ENCODE results near the gene CASP8AP2.
"Not testable (repeated sequence)": the region's sequence is repeated elsewhere in the genome, so short reads cannot be mapped to it uniquely, and the experiment has no call there.

Gene CASP8AP2

GRCh38 chr6:89843070-89843469 is 13.4 kb downstream of the CASP8AP2 start:
- H3K9me3 Mint-ChIP-seq: no peaks in the 10 kb centered on the region
- TF ChIP-seq CTCF (IDR thresholded peaks at IDR 0.05): no peak
- no peaks in the 10 kb centered on the region for H3K27me3 Mint-ChIP-seq (ENCODE audit: low read depth, poor library complexity)
- no peak for DNase-seq
- peak overlapping the region; percentile 24 for H3K27ac Mint-ChIP-seq
- peaks cover 28% of the 10 kb centered on the region for H3K36me3 Mint-ChIP-seq (ENCODE audit: low read depth)
- H3K4me1 Mint-ChIP-seq: peaks cover 22% of the 10 kb centered on the region
- no peak overlapping the region for H3K4me3 Mint-ChIP-seq

- not testable (repeated sequence) for H3K27ac Mint-ChIP-seq; H3K4me1 Mint-ChIP-seq; H3K4me3 Mint-ChIP-seq; DNase-seq; H3K9me3 Mint-ChIP-seq; H3K27me3 Mint-ChIP-seq (ENCODE audit: low read depth, poor library complexity)
- H3K36me3 Mint-ChIP-seq (ENCODE audit: low read depth): peaks cover 51% of the 10 kb centered on the region
Measured at GRCh38 chr6:89847513-89847912, 17.8 kb downstream of the CASP8AP2 start.

GRCh38 chr6:89853068-89853467 is 23.4 kb downstream of the CASP8AP2 start:
- H3K27me3 Mint-ChIP-seq (ENCODE audit: low read depth, poor library complexity): no peaks in the 10 kb centered on the region
- H3K4me1 Mint-ChIP-seq: no peaks in the 10 kb centered on the region
- DNase-seq: no peak
- H3K27ac Mint-ChIP-seq: peak overlapping the region; percentile 14
- TF ChIP-seq CTCF (IDR thresholded peaks at IDR 0.05): no peak
- H3K4me3 Mint-ChIP-seq: no peak overlapping the region
- H3K9me3 Mint-ChIP-seq: no peaks in the 10 kb centered on the region
- H3K36me3 Mint-ChIP-seq (ENCODE audit: low read depth): peaks cover 81% of the 10 kb centered on the region

- no peak for DNase-seq
- H3K36me3 Mint-ChIP-seq (ENCODE audit: low read depth): peaks cover 81% of the 10 kb centered on the region
Measured at GRCh38 chr6:89858041-89858440, 28.4 kb downstream of the CASP8AP2 start.

GRCh38 chr6:89859744-89860143 is 30.1 kb downstream of the CASP8AP2 start:
- H3K27me3 Mint-ChIP-seq (ENCODE audit: low read depth, poor library complexity): no peaks in the 10 kb centered on the region
- H3K36me3 Mint-ChIP-seq (ENCODE audit: low read depth): peaks cover 81% of the 10 kb centered on the region
- no peak overlapping the region for H3K4me3 Mint-ChIP-seq

More at GRCh38 chr6:89858041-89858440, 28.4 kb downstream of the CASP8AP2 start:
- Mint-ChIP-seq H3K27me3 (ENCODE audit: low read depth, poor library complexity) (no peaks in the 10 kb centered on the region), H3K27ac (no peak overlapping the region), H3K9me3 (no peaks in the 10 kb centered on the region), H3K4me1 (no peaks in the 10 kb centered on the region), H3K4me3 (no peak overlapping the region)
- TF ChIP-seq CTCF (IDR thresholded peaks at IDR 0.05): no peak

GRCh38 chr6:89862273-89862672 is 32.6 kb downstream of the CASP8AP2 start:
- no peaks in the 10 kb centered on the region for H3K27me3 Mint-ChIP-seq (ENCODE audit: low read depth, poor library complexity)
- peaks cover 84% of the 10 kb centered on the region for H3K36me3 Mint-ChIP-seq (ENCODE audit: low read depth)
- H3K9me3 Mint-ChIP-seq: peaks cover 17% of the 10 kb centered on the region

More at GRCh38 chr6:89859744-89860143, 30.1 kb downstream of the CASP8AP2 start:
- TF ChIP-seq CTCF (IDR thresholded peaks at IDR 0.05): no peak
- DNase-seq: no peak
- no peak overlapping the region for H3K27ac Mint-ChIP-seq
- no peaks in the 10 kb centered on the region for H3K4me1 Mint-ChIP-seq
- peaks cover 5% of the 10 kb centered on the region for H3K9me3 Mint-ChIP-seq

More at GRCh38 chr6:89862273-89862672, 32.6 kb downstream of the CASP8AP2 start:
- Mint-ChIP-seq H3K4me1 (no peaks in the 10 kb centered on the region), H3K27ac (no peak overlapping the region), H3K4me3 (no peak overlapping the region)
- no peak for DNase-seq
- no peak for TF ChIP-seq CTCF (IDR thresholded peaks at IDR 0.05)

Data from nephron progenitor cell (in vitro differentiated cells).